HCT116 (cell line): Measurements from ENCODE around the gene ZBED3. TPM values are rescaled to one million over a fixed set of nuclear protein-coding genes. Genes with fewer than 3 reads are reported as not detected.
A peak's percentile ranks its signal among the peaks of the same experiment; 100 is the strongest.

ENCODE experiments used
- ATAC-seq: fragments of 200-7000 bp; cut with Tn5 transposase; 2 replicates; pipeline ENCODE4 v1.9.1; 2020; ENCODE audit warnings: mild to moderate bottlenecking, moderate library complexity
- BruUV-seq: library from RNA; stranded (reverse); fragments of 400-500 nt; replicated peaks from 2 replicates; lab custom pipeline; 2021; lab: Mats Ljungman, UMichigan
- CTCF ChIA-PET: fragments of 300-600 bp; sonication (Branson Sonifier 250); formaldehyde crosslinking; loops from one replicate; lab custom pipeline; 2021; ENCODE audit warnings: antibody characterized with exemption; lab: Charles Lee
- POLR2A ChIA-PET: fragments of 300-600, 350-600 bp; sonication (Branson Sonifier 250); formaldehyde crosslinking; loops from one replicate; lab custom pipeline; 2021; ENCODE audit warnings: antibody characterized with exemption; lab: Charles Lee
- RAD21 ChIA-PET, 2 experiments: fragments of 300-600 bp; sonication (Branson Sonifier 250); formaldehyde crosslinking; loops; one replicate each; lab custom pipeline; 2023; ENCODE audit warnings: low total read pairs in 2 of 2; ENCODE audit not compliant: uncharacterized antibody in 2 of 2, unreplicated experiment in 2 of 2, low non-redundant PET in 1 of 2; lab: Charles Lee
- DNase-seq: peaks from one replicate; pipeline ENCODE4 v3.0.0-alpha.2; 2010; ENCODE audit warnings: low read depth, low spot score
- H2AFZ ChIP-seq: fragments of 200-600 bp; shearing (Covaris generic), sonication (generic); 2 replicates; pipeline ENCODE4 v1.6.1; 2017; ENCODE audit warnings: low read depth, mixed run types, mixed read lengths, antibody characterized with exemption, low read length; ENCODE audit not compliant: poor library complexity, severe bottlenecking
- H3K27ac ChIP-seq: 2 replicates; pipeline ENCODE4 v1.5.1; 2012; ENCODE audit warnings: low read depth, low read length
- H3K27me3 ChIP-seq: fragments of 200-600 bp; sonication (generic); 2 replicates; pipeline ENCODE4 v1.6.1; 2016; ENCODE audit warnings: mixed run types, low read length, mixed read lengths; ENCODE audit not compliant: insufficient read depth
- H3K36me3 ChIP-seq, 2 experiments: fragments of 200-500 bp in 1 of 2; fragments of 200-600 bp in 1 of 2; sonication (Bioruptor generic) in 1 of 2; sonication (generic) in 1 of 2; 2 replicates each; pipeline versions ENCODE4 v1.5.1 to v1.6.1; 2014 to 2016; ENCODE audit warnings: low read length in 2 of 2, inconsistent platforms in 1 of 2, mixed read lengths in 1 of 2, mixed run types in 1 of 2; ENCODE audit not compliant: insufficient read depth in 2 of 2, control insufficient read depth in 1 of 2
- H3K4me1 ChIP-seq, 2 experiments: fragments of 200-600 bp in 1 of 2; sonication (generic) in 1 of 2; 2 replicates each; pipeline versions ENCODE4 v1.5.1 to v1.6.1; 2012 to 2017; ENCODE audit warnings: low read length in 2 of 2, inconsistent platforms in 1 of 2, mild to moderate bottlenecking in 1 of 2, mixed read lengths in 1 of 2, mixed run types in 1 of 2, moderate library complexity in 1 of 2; ENCODE audit not compliant: insufficient read depth in 2 of 2, control insufficient read depth in 1 of 2
- H3K4me2 ChIP-seq: fragments of 200-600 bp; sonication (generic); 2 replicates; pipeline ENCODE4 v1.6.1; 2017; ENCODE audit warnings: mixed run types, low read length, mixed read lengths
- H3K4me3 ChIP-seq, 2 experiments: fragments of 200-600 bp in 1 of 2; sonication (generic) in 1 of 2; replicated peaks in 1 of 2; 2 replicates each; pipeline ENCODE4 v1.5.1; 2011 to 2016; ENCODE audit warnings: low read length in 2 of 2, control low read depth in 1 of 2, low read depth in 1 of 2, mild to moderate bottlenecking in 1 of 2, mixed read lengths in 1 of 2, mixed run types in 1 of 2
- H3K79me2 ChIP-seq: fragments of 200-600 bp; sonication (generic); 2 replicates; pipeline ENCODE4 v1.6.1; 2017; ENCODE audit warnings: mild to moderate bottlenecking, mixed run types, low read length, moderate library complexity, mixed read lengths; ENCODE audit not compliant: insufficient read depth
- H3K9ac ChIP-seq: fragments of 200-600 bp; sonication (generic); 2 replicates; pipeline ENCODE4 v1.6.1; 2016; ENCODE audit warnings: low read length, mixed read lengths
- H3K9me2 ChIP-seq: fragments of 200-600 bp; sonication (generic), shearing (Covaris generic); 2 replicates; pipeline ENCODE4 v1.6.1; 2017; ENCODE audit warnings: mixed run types, mild to moderate bottlenecking, moderate library complexity; ENCODE audit not compliant: insufficient read depth
- H3K9me3 ChIP-seq, 2 experiments: fragments of 200-500 bp in 1 of 2; fragments of 200-600 bp in 1 of 2; sonication (Bioruptor generic) in 1 of 2; sonication (generic) in 1 of 2; 2 replicates each; pipeline ENCODE4 v1.6.1; 2014 to 2017; ENCODE audit warnings: low read length in 2 of 2, mixed read lengths in 2 of 2, inconsistent platforms in 1 of 2, low read depth in 1 of 2, mild to moderate bottlenecking in 1 of 2, mixed run types in 1 of 2, moderate library complexity in 1 of 2; ENCODE audit not compliant: control insufficient read depth in 1 of 2, insufficient read depth in 1 of 2
- H4K20me1 ChIP-seq: fragments of 200-600 bp; sonication (generic), shearing (Covaris generic); 2 replicates; pipeline ENCODE4 v1.6.1; 2017; ENCODE audit warnings: mixed run types, mild to moderate bottlenecking, moderate library complexity; ENCODE audit not compliant: insufficient read depth
- CBX3 ChIP-seq: IDR thresholded peaks from 2 replicates; pipeline ENCODE4 v1.6.1; 2012; ENCODE audit warnings: low read depth
- JUND ChIP-seq: IDR thresholded peaks from 2 replicates; pipeline ENCODE4 v1.6.1; 2012
- RAD21 ChIP-seq: IDR thresholded peaks from 2 replicates; pipeline ENCODE4 v1.6.1; 2012; ENCODE audit warnings: low read depth, mild to moderate bottlenecking
- intact Hi-C: fragments of 100-400 bp; cut with micrococcal nuclease; formaldehyde crosslinking; loops from 2 replicates; pipeline ENCODE4 v1.10.0; 2022
- total RNA-seq: library from RNA; stranded (reverse); gene quantifications from one replicate; pipeline ENCODE4 v1.2.1, GENCODE V29; 2021; ENCODE audit not compliant: unreplicated experiment
- TF ChIP-seq, protein P1 (sequence below): IDR thresholded peaks from 2 replicates; pipeline ENCODE4 v1.6.1; 2012; ENCODE audit warnings: low read depth

ZBED3 gene
- total RNA-seq, 1 experiment from 2014 or later, result 12.7 TPM

DNA sequence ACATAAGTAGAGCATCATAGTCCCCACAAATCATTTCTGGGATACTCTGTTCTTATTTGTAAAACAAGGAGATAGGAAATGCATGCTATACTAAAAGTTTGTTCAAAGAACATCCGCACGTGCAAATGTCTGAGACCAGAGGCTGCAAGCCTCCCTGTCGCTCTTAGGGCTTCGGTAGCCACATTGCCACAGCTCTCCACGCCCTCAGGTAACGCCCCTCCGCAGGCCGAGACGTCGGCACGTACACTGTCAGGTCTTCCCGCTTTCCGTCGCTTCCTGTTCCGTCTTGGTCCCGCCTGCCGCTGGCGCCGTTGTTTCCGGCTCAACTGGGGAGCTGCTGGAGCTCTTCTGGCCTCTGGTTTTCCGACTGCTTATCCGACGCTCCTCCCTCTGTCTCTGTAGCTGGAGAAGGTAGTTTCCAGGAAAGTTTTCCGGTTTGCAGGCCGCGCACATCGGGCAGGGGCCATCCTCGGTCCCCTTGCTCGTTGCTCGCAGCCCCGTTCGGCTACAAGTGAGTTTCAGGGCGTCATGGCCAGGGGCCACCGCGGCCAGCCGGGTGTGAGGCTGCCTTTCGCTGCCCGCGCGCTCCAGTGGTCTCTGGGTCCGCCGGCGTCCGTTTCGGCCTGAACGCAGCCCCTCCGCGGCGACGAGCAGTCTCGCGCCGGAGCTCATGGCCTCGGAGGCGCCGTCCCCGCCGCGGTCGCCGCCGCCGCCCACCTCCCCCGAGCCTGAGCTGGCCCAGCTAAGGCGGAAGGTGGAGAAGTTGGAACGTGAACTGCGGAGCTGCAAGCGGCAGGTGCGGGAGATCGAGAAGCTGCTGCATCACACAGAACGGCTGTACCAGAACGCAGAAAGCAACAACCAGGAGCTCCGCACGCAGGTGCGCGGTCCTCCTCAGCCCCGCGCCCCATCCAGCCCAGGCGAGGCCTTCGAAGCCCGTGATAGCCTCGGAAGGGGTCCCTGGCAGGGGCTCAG, 56.7 kb downstream of the ZBED3 start, which contains the start of gene AGGF1 (continued):
- TF ChIP-seq, protein P1, sequence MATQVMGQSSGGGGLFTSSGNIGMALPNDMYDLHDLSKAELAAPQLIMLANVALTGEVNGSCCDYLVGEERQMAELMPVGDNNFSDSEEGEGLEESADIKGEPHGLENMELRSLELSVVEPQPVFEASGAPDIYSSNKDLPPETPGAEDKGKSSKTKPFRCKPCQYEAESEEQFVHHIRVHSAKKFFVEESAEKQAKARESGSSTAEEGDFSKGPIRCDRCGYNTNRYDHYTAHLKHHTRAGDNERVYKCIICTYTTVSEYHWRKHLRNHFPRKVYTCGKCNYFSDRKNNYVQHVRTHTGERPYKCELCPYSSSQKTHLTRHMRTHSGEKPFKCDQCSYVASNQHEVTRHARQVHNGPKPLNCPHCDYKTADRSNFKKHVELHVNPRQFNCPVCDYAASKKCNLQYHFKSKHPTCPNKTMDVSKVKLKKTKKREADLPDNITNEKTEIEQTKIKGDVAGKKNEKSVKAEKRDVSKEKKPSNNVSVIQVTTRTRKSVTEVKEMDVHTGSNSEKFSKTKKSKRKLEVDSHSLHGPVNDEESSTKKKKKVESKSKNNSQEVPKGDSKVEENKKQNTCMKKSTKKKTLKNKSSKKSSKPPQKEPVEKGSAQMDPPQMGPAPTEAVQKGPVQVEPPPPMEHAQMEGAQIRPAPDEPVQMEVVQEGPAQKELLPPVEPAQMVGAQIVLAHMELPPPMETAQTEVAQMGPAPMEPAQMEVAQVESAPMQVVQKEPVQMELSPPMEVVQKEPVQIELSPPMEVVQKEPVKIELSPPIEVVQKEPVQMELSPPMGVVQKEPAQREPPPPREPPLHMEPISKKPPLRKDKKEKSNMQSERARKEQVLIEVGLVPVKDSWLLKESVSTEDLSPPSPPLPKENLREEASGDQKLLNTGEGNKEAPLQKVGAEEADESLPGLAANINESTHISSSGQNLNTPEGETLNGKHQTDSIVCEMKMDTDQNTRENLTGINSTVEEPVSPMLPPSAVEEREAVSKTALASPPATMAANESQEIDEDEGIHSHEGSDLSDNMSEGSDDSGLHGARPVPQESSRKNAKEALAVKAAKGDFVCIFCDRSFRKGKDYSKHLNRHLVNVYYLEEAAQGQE, result no peak
- no peak for TF ChIP-seq RAD21
- TF ChIP-seq, all 23 proteins: peak for 10

DNA sequence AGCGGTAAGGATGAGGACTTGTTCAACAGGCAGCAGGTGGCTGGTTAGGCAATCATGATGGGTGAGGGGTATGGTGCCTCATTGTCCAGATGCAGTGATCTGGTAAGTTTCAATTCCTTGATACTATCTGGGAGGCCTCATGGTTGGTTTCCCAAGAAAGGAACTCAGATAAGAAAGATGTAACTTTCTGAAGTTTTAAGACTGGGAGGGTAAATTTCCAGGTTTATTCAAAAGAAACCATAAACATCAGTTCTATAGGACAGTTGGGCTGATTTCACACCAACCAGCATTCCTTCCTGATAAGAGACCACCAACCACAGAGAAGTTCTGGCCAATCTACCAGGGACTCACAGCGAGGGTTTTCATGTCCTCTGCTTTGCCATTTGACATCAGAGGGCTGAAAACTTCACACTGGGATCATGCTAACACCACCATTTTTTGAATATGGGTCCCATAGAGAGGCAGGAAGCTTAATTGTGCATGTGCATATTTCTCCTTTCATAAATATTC, 57.7 kb downstream of the ZBED3 start:
- POLR2A ChIA-PET, result no interaction called here
- CTCF ChIA-PET, result no interaction called here
- H3K9ac ChIP-seq, result peak overlapping the region; percentile 83; the same call in 1 of the 2 replicates

More for the DNA sequence above, 57.7 kb downstream of the ZBED3 start:
- no peaks in the 10 kb centered on the region for H4K20me1 ChIP-seq
- ATAC-seq (no peak), DNase-seq (no peak)
- H3K9me3 ChIP-seq, result peaks cover 3 to 19% of the 10 kb centered on the region in 2 experiments; a peak in 2 of 4 replicates
- H3K36me3 ChIP-seq, result 0 out of 4 replicates have a peak, but pooled peaks cover 0 to 6% of the 10 kb centered on the region in 2 experiments
- H3K27me3 ChIP-seq, result no peaks in the 10 kb centered on the region
- peak overlapping the region; percentile 96 for H2AFZ ChIP-seq
- RAD21 ChIA-PET, result no interaction called here
- TF ChIP-seq CBX3, result 0 out of 2 replicates have a peak, but pooled peaks have one; percentile 50
- TF ChIP-seq JUND, result no peak
- no TSS peak for BruUV-seq
- H3K27ac ChIP-seq, result peak overlapping the region; percentile 91; the same call in 1 of the 2 replicates
- peaks cover 9 to 18% of the 10 kb centered on the region in 2 experiments; a peak in 3 of 4 replicates for H3K4me1 ChIP-seq
- intact Hi-C loops, result no loop called here
- peak overlapping the region in 1 of 2 experiments; percentile 83; a peak in 2 of 4 replicates for H3K4me3 ChIP-seq
- H3K9me2 ChIP-seq, result no peaks in the 10 kb centered on the region
- peak overlapping the region; percentile 79 for H3K4me2 ChIP-seq
- H3K79me2 ChIP-seq, result peaks cover 28% of the 10 kb centered on the region
